ENCODE results near the gene SLC38A11.
"Not testable (repeated sequence)": the region's sequence is repeated elsewhere in the genome, so short reads cannot be mapped to it uniquely, and the experiment has no call there.

The SLC38A11 gene

DNA sequence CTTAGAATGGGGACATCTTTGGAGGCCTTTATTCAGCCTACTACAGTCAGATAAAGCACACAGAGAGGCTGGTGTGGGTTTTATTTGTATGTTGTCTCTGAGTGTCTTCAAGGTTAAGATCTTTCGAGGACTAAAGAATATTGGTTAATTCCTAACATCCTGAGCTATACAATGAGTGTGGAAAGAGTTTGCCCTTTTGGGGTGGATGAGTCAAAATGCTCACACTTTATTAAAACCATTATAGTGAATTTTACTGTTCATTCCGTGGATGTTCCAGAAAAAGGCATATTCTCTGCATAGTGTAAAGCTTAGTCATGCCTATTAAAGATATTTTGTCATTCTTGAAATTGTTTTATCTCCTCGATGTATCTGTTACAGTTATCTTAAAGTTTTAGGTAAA is 29.1 kb upstream of the SLC38A11 start:
- TF ChIP-seq ZFX (IDR thresholded peaks at IDR 0.05; ENCODE audit: borderline replicate concordance) (no peak), CTCF (IDR thresholded peaks at IDR 0.05) (no peak)
- H3K27ac ChIP-seq, result no peak overlapping the region

GRCh38 chr2:164981217-164981990 is 26.1 kb upstream of the SLC38A11 start:
- no peak for TF ChIP-seq ZFX (IDR thresholded peaks at IDR 0.05; ENCODE audit: borderline replicate concordance)
- no peak overlapping the region for H3K27ac ChIP-seq

GRCh38 chr2:164980688-164981087 is 25.4 kb upstream of the SLC38A11 start:
- H3K27ac ChIP-seq, result not testable (repeated sequence)

GRCh38 chr2:164979113-164979512 is 23.8 kb upstream of the SLC38A11 start:
- H3K27ac ChIP-seq, result no peak overlapping the region
- TF ChIP-seq ZFX (IDR thresholded peaks at IDR 0.05; ENCODE audit: borderline replicate concordance) (no peak), CTCF (IDR thresholded peaks at IDR 0.05) (no peak)

GRCh38 chr2:164976875-164977470 is 21.6 kb upstream of the SLC38A11 start:
- H3K27ac ChIP-seq, result not testable (repeated sequence)

DNA sequence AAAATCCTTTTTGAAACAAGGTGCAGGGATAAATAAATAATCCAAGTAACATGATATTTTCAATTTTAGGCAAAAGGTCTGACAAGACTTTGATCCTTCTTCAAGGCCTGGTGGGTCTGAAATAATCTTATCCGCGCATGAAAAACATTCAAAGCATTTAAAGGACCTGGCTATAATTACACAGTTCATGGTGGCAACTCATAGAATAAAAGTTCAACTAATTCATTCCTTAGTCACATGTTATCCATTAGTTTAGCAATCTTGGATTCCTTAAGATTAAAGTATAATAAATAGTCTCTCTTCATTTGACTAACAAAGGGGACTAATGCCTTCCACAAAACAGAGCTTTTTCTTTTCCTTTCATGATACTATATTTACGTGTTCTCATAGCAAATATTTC is 21.0 kb upstream of the SLC38A11 start:
- H3K27ac ChIP-seq, result no peak overlapping the region
- no peak for TF ChIP-seq ZFX (IDR thresholded peaks at IDR 0.05; ENCODE audit: borderline replicate concordance)
- TF ChIP-seq CTCF (IDR thresholded peaks at IDR 0.05), result no peak

DNA sequence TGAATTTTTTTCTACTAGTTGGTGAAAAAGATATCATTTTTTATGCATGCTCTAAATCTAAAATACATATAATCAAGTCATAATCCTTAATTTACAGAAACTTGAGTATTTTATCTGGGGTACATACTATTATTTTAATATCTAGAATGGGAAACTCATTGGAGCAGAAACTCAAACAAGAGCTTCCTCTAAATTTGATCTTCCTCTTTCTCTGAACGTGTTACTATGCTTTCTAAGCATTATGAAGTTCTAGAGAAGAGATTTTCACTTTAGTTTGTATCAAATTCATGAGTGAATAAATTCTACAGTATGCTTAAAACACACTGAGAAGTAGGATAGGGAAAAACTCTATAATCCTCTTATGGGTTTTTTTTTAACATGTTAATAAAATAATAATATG is 20.6 kb upstream of the SLC38A11 start:
- TF ChIP-seq ZFX (IDR thresholded peaks at IDR 0.05; ENCODE audit: borderline replicate concordance), result no peak
- TF ChIP-seq CTCF (IDR thresholded peaks at IDR 0.05), result no peak
- no peak overlapping the region for H3K27ac ChIP-seq

- H3K27ac ChIP-seq, result no peak overlapping the region
- TF ChIP-seq ZFX (IDR thresholded peaks at IDR 0.05; ENCODE audit: borderline replicate concordance), result no peak
- TF ChIP-seq CTCF (IDR thresholded peaks at IDR 0.05), result no peak
Measured at GRCh38 chr2:164974221-164974620, 18.9 kb upstream of the SLC38A11 start.

- no peak for TF ChIP-seq CTCF (IDR thresholded peaks at IDR 0.05)
- no peak for TF ChIP-seq ZFX (IDR thresholded peaks at IDR 0.05; ENCODE audit: borderline replicate concordance)
Measured at GRCh38 chr2:164972216-164972615, 16.9 kb upstream of the SLC38A11 start.

More at GRCh38 chr2:164972216-164972615, 16.9 kb upstream of the SLC38A11 start:
- H3K27ac ChIP-seq, result no peak overlapping the region
